ENCODE results near the gene HNRNPUL2.

- no peak for TF ChIP-seq CTCF (conservative IDR thresholded peaks at IDR 0.05)
- no peak for TF ChIP-seq ZFX (IDR thresholded peaks at IDR 0.05)
Measured at GRCh38 chr11:62682518-62682917, 44.7 kb downstream of the HNRNPUL2 start.
